GM19463 (cell line): Measurements from ENCODE around the gene DND1.
A peak's percentile ranks its signal among the peaks of the same experiment; 100 is the strongest.
"Not testable (repeated sequence)": the region's sequence is repeated elsewhere in the genome, so short reads cannot be mapped to it uniquely, and the experiment has no call there.

Source experiments
- ATAC-seq: cut with Tn5 transposase; IDR thresholded peaks from one replicate; pipeline ENCODE4 v1.9.1; 2021; ENCODE audit warnings: mild to moderate bottlenecking, moderate library complexity; ENCODE audit not compliant: unreplicated experiment

DND1 gene

DNA sequence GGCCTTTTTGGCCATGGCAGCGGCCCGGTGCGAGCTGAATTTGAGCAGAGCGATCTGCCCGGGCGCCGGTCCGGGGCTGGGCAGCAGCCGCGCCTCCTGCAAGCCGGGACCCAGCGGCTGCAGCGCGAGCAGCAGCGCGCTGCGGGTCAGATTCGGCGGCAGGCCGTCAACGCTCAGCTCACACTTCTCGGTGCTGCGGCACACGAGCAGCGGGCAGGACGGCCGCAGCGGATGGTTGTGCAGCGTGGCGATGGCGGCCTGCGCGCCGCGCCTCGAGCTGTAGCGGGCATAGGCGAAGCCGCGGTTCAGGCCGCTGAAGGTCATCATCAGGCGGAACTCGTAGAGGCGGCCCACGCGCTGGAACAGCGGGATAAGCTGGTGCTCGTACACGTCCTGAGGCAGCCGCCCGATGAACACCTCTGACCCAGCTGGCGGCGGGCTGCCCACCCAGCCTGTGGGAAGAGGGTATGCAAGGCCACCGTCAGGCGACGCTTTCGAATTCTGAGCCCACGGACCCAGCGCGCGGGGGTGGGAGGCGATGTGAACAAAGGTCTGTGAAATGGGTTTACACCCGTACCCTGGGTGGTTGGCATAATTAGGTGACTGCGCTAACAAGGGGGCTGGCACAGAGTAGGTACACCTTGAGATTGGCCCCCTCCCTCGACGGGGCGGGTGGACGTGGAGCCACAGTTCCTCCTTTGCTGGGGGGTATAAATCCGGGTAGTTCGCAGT, 755 bp downstream of the DND1 start:
- ATAC-seq, result no peak

GRCh38 chr5:140671472-140672125, 1.8 kb downstream of the DND1 start:
- no peak for ATAC-seq

DNA sequence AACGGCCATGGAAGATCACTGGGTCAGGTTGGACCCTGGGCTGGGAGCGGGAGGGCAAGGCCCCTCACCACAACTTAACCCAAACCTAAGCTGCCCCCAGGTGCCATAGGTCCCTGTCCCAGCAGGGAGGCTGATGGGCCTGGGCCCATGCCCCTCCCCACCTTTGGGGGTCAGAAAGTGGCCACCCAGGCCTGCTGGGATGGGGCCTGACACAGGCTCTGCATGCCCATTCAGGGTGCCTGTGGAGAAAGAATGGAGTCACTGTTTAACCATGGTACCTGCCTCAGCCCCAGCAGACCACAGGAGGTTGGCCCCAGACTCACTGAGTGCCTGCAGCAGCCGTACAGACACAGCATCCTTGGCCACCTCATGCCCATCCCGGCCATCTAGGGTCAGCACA, 2.3 kb downstream of the DND1 start:
- not testable (repeated sequence) for ATAC-seq

GRCh38 chr5:140664359-140665119, 8.8 kb downstream of the DND1 start, which contains the start of gene WDR55:
Gene WDR55 (plus strand): TSS chr5:140664904. CDS start chr5:140664913, 9 bp downstream.
- ATAC-seq, result peak; percentile 99

DNA sequence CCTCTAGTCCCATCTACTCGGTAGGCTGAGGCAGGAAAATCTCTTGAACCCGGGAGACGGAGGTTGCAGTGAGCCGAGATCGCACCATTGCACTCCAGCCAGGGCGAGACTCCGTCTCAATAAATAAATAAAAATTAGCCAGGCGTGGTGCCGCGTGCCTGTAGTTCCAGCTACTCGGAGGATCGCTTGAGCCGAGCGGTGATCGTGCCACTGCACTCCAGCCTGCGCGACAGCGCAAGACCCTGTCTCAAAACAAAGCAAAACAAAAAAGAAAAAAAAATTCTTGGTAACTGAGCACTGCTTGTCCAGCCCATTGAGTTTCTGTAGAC, 9.4 kb downstream of the DND1 start:
- no peak for ATAC-seq

DNA sequence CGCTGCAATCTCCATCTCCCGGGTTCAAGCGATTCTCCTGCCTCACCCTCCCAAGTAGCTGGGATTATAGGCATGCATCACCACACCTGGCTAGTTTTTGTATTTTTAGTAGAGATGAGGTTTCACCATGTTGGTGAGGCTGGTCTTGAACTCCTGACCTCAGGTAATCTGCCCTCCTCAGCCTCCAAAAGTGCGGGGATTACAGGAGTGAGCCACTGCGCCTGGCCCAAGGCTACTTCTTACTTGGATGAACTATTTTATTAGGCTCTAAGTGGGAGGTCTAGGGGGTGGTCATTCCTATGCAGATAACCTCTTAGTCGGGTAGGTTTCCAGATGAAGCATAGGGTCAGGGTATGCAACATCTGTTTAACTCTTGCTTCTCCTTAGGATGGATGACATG, 13.0 kb downstream of the DND1 start:
- not testable (repeated sequence) for ATAC-seq

GRCh38 chr5:140658870-140659269, 14.5 kb downstream of the DND1 start:
- no peak for ATAC-seq

DNA sequence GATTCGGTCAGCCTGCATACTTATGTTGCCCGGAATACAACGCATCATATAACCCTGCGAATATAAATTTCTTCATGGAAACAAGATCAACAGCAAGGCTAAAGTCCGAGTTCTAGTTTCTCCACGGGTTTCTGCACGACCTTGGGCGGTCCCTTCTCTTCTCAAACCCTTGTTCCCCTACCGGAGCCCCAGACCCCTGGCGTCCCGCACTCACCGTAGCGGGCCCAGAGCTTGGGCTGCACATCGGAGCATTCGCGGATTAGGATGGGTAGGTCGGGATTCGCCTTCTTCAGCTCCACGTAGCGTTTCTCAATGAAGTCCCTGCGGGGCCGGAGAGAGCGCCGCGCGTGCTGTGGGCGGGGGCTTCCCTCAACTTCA, 26.3 kb downstream of the DND1 start:
- peak; percentile 36 for ATAC-seq

GRCh38 chr5:140642718-140643117, 30.7 kb downstream of the DND1 start:
- ATAC-seq, result no peak

- no peak for ATAC-seq
Measured at GRCh38 chr5:140641716-140642115, 31.7 kb downstream of the DND1 start.

DNA sequence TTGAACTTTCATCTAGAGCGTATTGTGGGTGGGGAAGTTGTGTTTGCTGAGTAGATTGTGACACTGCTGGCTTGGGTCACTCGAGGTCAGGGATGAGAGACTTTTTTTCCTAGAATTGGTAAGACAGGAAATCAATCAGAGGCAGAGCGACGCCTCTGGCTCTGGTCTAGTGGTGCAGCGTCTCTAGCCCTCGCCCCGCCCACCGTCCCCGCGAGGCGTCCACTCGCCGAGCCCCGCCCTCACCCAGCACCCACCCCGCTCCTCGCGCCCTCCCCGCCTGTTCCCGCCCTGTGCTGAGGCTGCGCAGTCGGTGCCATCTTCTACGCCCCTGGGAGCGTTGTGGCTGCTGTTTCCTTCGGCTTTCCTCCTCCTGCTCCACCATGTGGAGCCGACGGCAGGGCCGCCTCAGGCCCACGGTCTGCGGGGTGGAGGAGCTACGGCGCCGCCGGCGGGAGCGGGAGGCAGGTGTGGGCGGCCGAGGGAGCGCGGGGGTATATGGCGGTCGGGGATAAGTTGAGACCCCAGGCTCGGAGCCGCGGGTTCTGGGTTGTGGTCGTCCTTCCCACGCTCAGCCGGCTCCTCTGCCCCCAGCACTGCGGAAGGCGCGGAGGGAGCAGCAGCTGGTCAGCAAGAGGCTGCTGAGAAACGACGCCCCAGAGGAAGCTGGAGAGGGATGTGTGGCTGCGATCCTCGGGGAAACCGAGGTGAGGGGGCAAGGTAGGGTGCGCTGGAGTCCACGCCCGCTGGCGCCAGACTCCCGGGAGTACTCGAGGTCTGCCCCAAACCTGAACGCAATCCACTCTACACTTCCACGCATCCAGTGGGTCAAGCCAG, 34.0 kb downstream of the DND1 start, which contains the start of gene TMCO6:
TMCO6 (plus strand) TSS at position 304 of the 834 bp plus-strand sequence; CDS start at position 381, 77 bp downstream.
- ATAC-seq, result peak; percentile 96

GRCh38 chr5:140638898-140639147, 34.6 kb downstream of the DND1 start:
- ATAC-seq, result not testable (repeated sequence)

DNA sequence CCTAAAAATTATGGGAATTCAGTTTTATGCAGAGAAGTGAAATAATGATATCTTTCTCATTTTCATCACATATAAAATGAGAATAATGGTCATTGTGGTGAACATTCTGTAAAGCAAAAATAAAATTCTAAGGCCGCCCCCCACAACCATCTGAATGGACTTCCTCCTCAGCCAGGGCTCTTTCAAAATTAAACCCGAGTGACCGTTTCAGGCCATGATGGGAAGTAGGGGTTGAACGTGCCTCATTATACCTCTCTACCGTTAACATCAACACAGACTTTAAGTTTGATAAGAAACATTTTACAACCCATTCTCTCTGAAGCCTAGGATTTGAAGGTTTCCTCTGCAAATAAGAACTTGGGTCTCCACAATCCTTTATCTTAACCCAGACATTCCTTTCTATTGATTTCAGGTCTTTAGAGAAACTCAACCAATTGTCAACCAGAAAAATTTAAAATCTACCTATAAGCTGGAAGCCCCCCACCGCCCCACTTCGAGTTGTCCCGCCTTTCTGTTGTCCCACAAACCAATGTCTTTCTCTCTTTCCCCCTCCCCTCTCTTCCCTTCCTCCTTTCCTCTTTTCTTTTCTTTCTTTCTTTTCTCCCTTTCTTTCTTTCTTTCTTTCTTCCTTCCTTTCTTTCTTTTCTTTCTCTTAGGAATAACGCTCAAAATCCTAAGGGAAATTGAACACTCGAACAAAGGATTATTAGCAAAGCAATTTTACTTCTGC, 35.8 kb downstream of the DND1 start:
- ATAC-seq, result no peak

GRCh38 chr5:140635291-140636257, 37.8 kb downstream of the DND1 start:
- ATAC-seq, result no peak

DNA sequence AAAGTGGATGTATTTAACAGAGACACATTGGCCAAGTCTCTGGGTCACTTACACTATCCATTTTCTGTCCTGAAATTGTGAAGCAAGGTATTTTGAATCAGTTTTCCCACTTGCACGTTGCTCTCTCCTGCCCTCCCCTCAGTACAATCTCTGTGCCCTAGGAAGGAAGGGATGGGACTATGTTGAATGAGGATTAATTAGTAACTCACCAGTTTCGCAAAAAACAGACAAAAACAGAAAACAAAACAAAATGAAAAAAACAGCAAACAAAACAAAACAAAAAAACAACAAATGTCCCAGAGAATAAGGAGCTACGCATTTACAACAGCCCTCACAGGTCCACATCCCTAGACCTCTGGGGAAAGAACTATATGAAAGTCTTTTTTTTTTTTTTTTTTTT, 39.3 kb downstream of the DND1 start:
- ATAC-seq, result no peak

GRCh38 chr5:140633501-140633900, 39.9 kb downstream of the DND1 start:
- no peak for ATAC-seq

DNA sequence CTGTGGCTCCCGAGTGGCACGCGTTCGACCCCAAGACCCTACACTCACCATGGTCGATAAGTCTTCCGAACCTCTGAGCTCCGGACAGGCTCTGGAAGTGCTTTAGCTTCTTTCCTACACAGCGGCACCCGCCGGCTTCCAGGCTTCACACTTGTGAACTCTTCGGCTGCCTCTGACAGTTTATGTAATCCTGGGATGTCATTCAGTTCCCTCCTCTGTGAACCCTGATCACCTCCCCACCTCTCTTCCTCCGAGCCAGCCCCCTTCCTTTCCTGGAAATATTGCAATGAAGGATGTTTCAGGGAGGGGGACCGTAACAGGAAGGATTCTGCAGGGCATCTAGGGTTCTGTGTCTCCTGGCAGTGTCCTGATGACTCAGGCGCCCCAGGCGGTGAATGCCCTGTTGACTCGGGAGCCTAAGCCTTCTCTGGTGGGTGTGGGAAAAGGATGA, 40.3 kb downstream of the DND1 start, which contains the start of gene CD14:
CD14 (minus strand) TSS at position 155 of the 451 bp plus-strand sequence; CDS start at position 51, 104 bp downstream.
- ATAC-seq, result peak; percentile 12

DNA sequence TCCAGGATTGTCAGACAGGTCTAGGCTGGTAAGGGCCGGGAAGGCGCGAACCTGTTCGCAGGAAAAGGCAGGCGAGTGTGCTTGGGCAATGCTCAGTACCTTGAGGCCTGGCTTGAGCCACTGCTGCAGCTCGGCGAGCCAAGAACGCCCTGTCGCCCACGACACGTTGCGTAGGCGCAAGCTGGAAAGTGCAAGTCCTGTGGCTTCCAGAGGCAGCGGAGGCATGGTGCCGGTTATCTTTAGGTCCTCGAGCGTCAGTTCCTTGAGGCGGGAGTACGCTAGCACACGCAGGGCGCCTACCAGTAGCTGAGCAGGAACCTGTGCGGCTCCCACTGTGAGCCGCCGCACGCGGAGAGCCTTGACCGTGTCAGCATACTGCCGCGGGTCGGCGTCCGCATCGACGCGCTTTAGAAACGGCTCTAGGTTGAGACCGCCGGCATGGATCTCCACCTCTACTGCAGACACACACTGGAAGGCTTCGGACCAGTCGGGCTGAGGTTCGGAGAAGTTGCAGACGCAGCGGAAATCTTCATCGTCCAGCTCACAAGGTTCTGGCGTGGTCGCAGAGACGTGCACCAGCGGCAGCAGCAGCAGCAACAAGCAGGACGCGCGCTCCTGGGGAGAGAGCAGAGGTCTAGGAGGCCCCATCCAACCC, 40.9 kb downstream of the DND1 start:
- peak; percentile 57 for ATAC-seq
